SU-DHL-6 (cell line): ENCODE results near the gene CYP1A1.

Experiments used
- H2AFZ ChIP-seq: fragments of 200-600 bp; sonication (generic); 2 replicates; pipeline ENCODE4 v1.6.1; 2014; ENCODE audit warnings: low read depth, mild to moderate bottlenecking, moderate library complexity, mixed read lengths, antibody characterized with exemption, low read length; ENCODE audit not compliant: severe bottlenecking
- H3F3A ChIP-seq: fragments of 200-600 bp; shearing (Covaris generic); 2 replicates; pipeline ENCODE4 v1.6.0; 2016; ENCODE audit warnings: antibody characterized with exemption, mild to moderate bottlenecking; ENCODE audit not compliant: insufficient read depth
- H3K27ac ChIP-seq: fragments of 200-600 bp; sonication (generic); 2 replicates; pipeline ENCODE4 v1.5.1; 2016; ENCODE audit warnings: low read depth, mild to moderate bottlenecking, low read length, moderate library complexity, mixed read lengths
- H3K27me3 ChIP-seq: fragments of 200-600 bp; sonication (generic), shearing (Covaris generic); 2 replicates; pipeline ENCODE4 v1.6.0; 2014; ENCODE audit warnings: mild to moderate bottlenecking, low read length
- H3K36me3 ChIP-seq: fragments of 200-600 bp; sonication (generic); 2 replicates; pipeline ENCODE4 v1.6.1; 2014; ENCODE audit warnings: mild to moderate bottlenecking, low read length, mixed read lengths
- H3K4me2 ChIP-seq: fragments of 300-600, 200-600 bp; shearing (Covaris generic), sonication (generic); 2 replicates; pipeline ENCODE4 v1.6.0; 2014; ENCODE audit warnings: low read length, low read depth, mild to moderate bottlenecking; ENCODE audit not compliant: poor library complexity, severe bottlenecking
- H3K4me3 ChIP-seq: fragments of 200-600 bp; sonication (generic); 2 replicates; pipeline ENCODE4 v1.5.1; 2014; ENCODE audit warnings: antibody characterized with exemption, low read length, mild to moderate bottlenecking, mixed read lengths; ENCODE audit not compliant: insufficient read depth, poor library complexity, severe bottlenecking
- H3K79me2 ChIP-seq: fragments of 200-600 bp; sonication (generic); 2 replicates; pipeline ENCODE4 v1.6.1; 2014; ENCODE audit warnings: mild to moderate bottlenecking, low read length, moderate library complexity; ENCODE audit not compliant: insufficient read depth
- H3K9ac ChIP-seq: fragments of 200-600 bp; sonication (generic); 2 replicates; pipeline ENCODE4 v1.7.0; 2014; ENCODE audit warnings: mild to moderate bottlenecking, low read length
- H3K9me2 ChIP-seq: fragments of 200-600 bp; sonication (generic); replicated peaks from 2 replicates; pipeline ENCODE4 v1.6.1; 2014; ENCODE audit warnings: low read length; ENCODE audit not compliant: insufficient read depth
- H3K9me3 ChIP-seq: fragments of 200-600 bp; sonication (generic); 2 replicates; pipeline ENCODE4 v1.6.1; 2014; ENCODE audit warnings: low read length, mixed read lengths; ENCODE audit not compliant: insufficient read depth
- H4K20me1 ChIP-seq: fragments of 200-600 bp; sonication (generic); 2 replicates; pipeline ENCODE4 v1.6.1; 2014; ENCODE audit warnings: low read depth, mild to moderate bottlenecking, antibody characterized with exemption, low read length, moderate library complexity, mixed read lengths
- EZH2phosphoT487 ChIP-seq: fragments of 200-600 bp; sonication (generic), shearing (Covaris generic); conservative IDR thresholded peaks from 2 replicates; pipeline ENCODE4 v1.6.1; 2018; ENCODE audit warnings: mild to moderate bottlenecking, antibody characterized with exemption, low read length, moderate library complexity, mixed read lengths
- TF ChIP-seq, protein P1 (sequence below): fragments of 200-600 bp; sonication (generic); IDR thresholded peaks from one replicate; pipeline ENCODE4 v1.5.1; 2017; ENCODE audit warnings: antibody characterized with exemption, mild to moderate bottlenecking, low read length, moderate library complexity; ENCODE audit not compliant: insufficient read depth, poor library complexity, severe bottlenecking

The CYP1A1 gene

DNA sequence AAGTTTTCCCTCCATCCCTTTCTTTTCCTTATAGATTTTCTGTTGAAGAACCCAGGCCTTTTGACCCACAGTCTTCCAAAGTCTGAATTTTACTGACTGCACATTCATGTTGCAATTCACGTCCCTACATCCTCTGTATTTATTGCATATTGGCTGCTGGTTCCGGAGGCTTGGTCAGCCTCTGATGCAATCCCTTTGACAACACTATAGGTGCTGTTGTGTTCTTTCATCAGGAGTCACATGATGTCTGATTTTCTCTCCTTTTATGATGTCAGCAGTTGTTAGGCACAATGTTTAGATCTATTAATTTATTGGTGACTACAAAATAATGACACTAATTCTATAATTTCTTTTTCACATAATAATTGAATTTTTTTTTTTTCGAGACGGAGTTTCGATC is 8.7 kb downstream of the CYP1A1 start:
- Histone ChIP-seq H3F3A (no peaks in the 10 kb centered on the region), H4K20me1 (no peaks in the 10 kb centered on the region), H3K79me2 (no peaks in the 10 kb centered on the region), H3K9me2 (no peaks in the 10 kb centered on the region), H3K27me3 (no peaks in the 10 kb centered on the region), H3K36me3 (no peaks in the 10 kb centered on the region), H3K9ac (no peak overlapping the region), H3K9me3 (no peaks in the 10 kb centered on the region), H3K27ac (no peak overlapping the region), H2AFZ (no peak overlapping the region), H3K4me2 (no peak overlapping the region), H3K4me3 (no peak overlapping the region)
- TF ChIP-seq, protein P1, sequence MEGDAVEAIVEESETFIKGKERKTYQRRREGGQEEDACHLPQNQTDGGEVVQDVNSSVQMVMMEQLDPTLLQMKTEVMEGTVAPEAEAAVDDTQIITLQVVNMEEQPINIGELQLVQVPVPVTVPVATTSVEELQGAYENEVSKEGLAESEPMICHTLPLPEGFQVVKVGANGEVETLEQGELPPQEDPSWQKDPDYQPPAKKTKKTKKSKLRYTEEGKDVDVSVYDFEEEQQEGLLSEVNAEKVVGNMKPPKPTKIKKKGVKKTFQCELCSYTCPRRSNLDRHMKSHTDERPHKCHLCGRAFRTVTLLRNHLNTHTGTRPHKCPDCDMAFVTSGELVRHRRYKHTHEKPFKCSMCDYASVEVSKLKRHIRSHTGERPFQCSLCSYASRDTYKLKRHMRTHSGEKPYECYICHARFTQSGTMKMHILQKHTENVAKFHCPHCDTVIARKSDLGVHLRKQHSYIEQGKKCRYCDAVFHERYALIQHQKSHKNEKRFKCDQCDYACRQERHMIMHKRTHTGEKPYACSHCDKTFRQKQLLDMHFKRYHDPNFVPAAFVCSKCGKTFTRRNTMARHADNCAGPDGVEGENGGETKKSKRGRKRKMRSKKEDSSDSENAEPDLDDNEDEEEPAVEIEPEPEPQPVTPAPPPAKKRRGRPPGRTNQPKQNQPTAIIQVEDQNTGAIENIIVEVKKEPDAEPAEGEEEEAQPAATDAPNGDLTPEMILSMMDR: no peak
- TF ChIP-seq EZH2phosphoT487: no peak

DNA sequence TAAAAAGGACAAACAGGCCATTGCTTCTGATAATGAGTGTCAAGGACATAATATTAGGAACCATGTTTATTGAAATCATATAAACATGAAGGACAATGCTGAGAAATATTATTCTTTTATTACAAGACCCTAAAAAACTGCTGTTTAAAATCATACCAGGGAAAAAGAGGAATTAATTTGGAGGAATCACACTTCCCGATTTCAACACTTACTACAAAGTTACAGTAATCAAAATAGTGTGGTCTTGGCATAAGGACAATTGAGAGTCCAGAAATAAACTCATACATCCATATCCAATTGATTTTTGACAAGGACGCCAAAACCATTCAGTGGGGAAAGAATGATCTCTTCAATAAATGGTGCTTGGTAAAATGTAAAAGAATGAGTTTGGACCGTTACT is 13.0 kb downstream of the CYP1A1 start:
- no peak overlapping the region for H3K4me3 ChIP-seq
- H3K79me2 ChIP-seq: no peaks in the 10 kb centered on the region
- H3F3A ChIP-seq: no peaks in the 10 kb centered on the region
- H3K9me2 ChIP-seq: no peaks in the 10 kb centered on the region
- no peak overlapping the region for H2AFZ ChIP-seq
- no peak overlapping the region for H3K27ac ChIP-seq
- H4K20me1 ChIP-seq: no peaks in the 10 kb centered on the region
- TF ChIP-seq, protein P1: no peak
- TF ChIP-seq EZH2phosphoT487: no peak
- H3K36me3 ChIP-seq: no peaks in the 10 kb centered on the region
- H3K4me2 ChIP-seq: no peak overlapping the region
- no peaks in the 10 kb centered on the region for H3K9me3 ChIP-seq
- no peak overlapping the region for H3K9ac ChIP-seq
- no peaks in the 10 kb centered on the region for H3K27me3 ChIP-seq

DNA sequence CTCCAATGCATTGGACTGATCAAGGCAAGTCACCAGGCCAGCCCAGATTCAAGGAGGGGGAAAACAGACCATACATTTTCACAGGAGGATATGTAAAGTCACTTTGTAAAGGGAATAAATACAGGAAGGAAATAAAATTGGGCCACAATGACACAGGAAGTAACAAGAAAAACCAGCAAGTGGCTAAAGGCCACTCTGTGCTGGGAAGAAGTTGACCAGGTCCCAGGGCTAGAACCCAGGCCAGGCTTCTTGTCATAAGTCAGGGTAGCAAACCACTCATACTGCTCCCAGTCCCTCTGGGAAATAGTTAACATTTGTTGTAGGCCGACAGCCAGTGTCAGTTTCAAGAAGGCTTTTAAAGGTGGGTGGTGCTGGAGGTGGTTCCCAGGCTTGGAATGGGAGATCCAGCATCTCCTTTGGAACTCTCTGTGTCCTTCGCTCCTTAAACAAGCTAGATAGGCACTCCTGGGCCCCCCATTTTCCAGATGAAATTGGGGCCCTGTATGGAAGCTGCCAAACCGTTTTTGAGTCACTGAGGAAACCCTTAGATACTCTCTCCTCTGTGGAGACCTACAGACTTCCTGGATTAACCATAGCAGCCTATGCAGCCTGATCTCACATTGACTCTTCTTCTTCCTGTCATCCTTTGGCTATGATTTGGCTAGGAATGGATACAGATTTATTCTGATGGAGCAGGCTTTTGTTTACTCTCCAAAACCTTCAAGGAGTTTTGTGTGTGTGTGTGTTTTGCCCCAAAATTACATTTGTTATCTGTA is 14.8 kb downstream of the CYP1A1 start:
- Histone ChIP-seq H3F3A (no peaks in the 10 kb centered on the region), H3K4me3 (no peak overlapping the region), H2AFZ (no peak overlapping the region), H3K9ac (no peak overlapping the region), H3K79me2 (no peaks in the 10 kb centered on the region), H4K20me1 (no peaks in the 10 kb centered on the region), H3K27ac (no peak overlapping the region), H3K4me2 (no peak overlapping the region), H3K9me2 (no peaks in the 10 kb centered on the region), H3K9me3 (no peaks in the 10 kb centered on the region), H3K36me3 (no peaks in the 10 kb centered on the region), H3K27me3 (no peaks in the 10 kb centered on the region)
- TF ChIP-seq, protein P1: no peak
- no peak for TF ChIP-seq EZH2phosphoT487
